HepG2 (cell line): ENCODE results near the gene KIFC1. TPM values are rescaled to one million over a fixed set of nuclear protein-coding genes. Genes with fewer than 3 reads are reported as not detected.

Experiments used
- BRCA1 ChIP-seq: sonication (generic); formaldehyde crosslinking; IDR thresholded peaks from 2 replicates; pipeline ENCODE4 v1.4.0; 2020; ENCODE audit warnings: missing genetic modification reagents
- FOSL2 ChIP-seq: sonication (generic); formaldehyde crosslinking; IDR thresholded peaks from 2 replicates; pipeline ENCODE4 v1.4.0; 2020; ENCODE audit warnings: missing genetic modification reagents
- GABPB1 ChIP-seq: IDR thresholded peaks from 2 replicates; pipeline ENCODE4 v1.6.1; 2016; ENCODE audit warnings: mild to moderate bottlenecking, missing genetic modification reagents, moderate library complexity, missing compliant biosample characterization
- HDAC2 ChIP-seq: sonication (generic); formaldehyde crosslinking; IDR thresholded peaks from 2 replicates; pipeline ENCODE4 v1.4.0; 2020; ENCODE audit warnings: missing genetic modification reagents
- HNRNPH1 ChIP-seq: fragments of 200-400 bp; formaldehyde crosslinking; optimal IDR thresholded peaks from 2 replicates; pipeline ENCODE3; 2017; ENCODE audit warnings: mild to moderate bottlenecking, low read depth, low read length
- HOXD1 ChIP-seq: sonication (generic); formaldehyde crosslinking; IDR thresholded peaks from 2 replicates; pipeline ENCODE4 v1.5.0; 2020; ENCODE audit warnings: missing genetic modification reagents
- MIXL1 ChIP-seq: IDR thresholded peaks from 2 replicates; pipeline ENCODE4 v1.6.1; 2016
- PPARG ChIP-seq: conservative IDR thresholded peaks from 2 replicates; pipeline ENCODE4 v1.6.1; 2016; ENCODE audit warnings: missing biosample characterization, missing genetic modification reagents
- RERE ChIP-seq: IDR thresholded peaks from 2 replicates; pipeline ENCODE4 v1.6.1; 2016; ENCODE audit warnings: low read depth, missing genetic modification reagents, missing compliant biosample characterization
- RXRA ChIP-seq: sonication (generic); formaldehyde crosslinking; IDR thresholded peaks from 2 replicates; pipeline ENCODE4 v1.5.1; 2020; ENCODE audit warnings: missing genetic modification reagents
- THRA ChIP-seq: sonication (generic); formaldehyde crosslinking; IDR thresholded peaks from 2 replicates; pipeline ENCODE4 v1.4.0; 2020; ENCODE audit warnings: missing genetic modification reagents, borderline replicate concordance
- TRIM24 ChIP-seq: sonication (generic); formaldehyde crosslinking; IDR thresholded peaks from 2 replicates; pipeline ENCODE4 v1.8.0; 2022; ENCODE audit warnings: mild to moderate bottlenecking, missing genetic modification reagents
- ZBTB39 ChIP-seq: sonication (generic); formaldehyde crosslinking; IDR thresholded peaks from 2 replicates; pipeline ENCODE4 v1.5.0; 2020; ENCODE audit warnings: missing genetic modification reagents
- ZFP90 ChIP-seq: sonication (generic); formaldehyde crosslinking; IDR thresholded peaks from 2 replicates; pipeline ENCODE4 v1.8.0; 2022; ENCODE audit warnings: missing genetic modification reagents, mild to moderate bottlenecking, inconsistent platforms, borderline replicate concordance
- ZIK1 ChIP-seq: sonication (generic); formaldehyde crosslinking; IDR thresholded peaks from 2 replicates; pipeline ENCODE4 v1.5.0; 2020; ENCODE audit warnings: mild to moderate bottlenecking, low read depth, missing genetic modification reagents, borderline replicate concordance
- ZMYM3 ChIP-seq: sonication (generic); formaldehyde crosslinking; IDR thresholded peaks from 2 replicates; pipeline ENCODE4 v1.5.1; 2020; ENCODE audit warnings: mild to moderate bottlenecking, missing genetic modification reagents
- ZNF333 ChIP-seq: sonication (generic); formaldehyde crosslinking; IDR thresholded peaks from 2 replicates; pipeline ENCODE4 v1.4.0; 2020; ENCODE audit warnings: mild to moderate bottlenecking, missing genetic modification reagents, borderline replicate concordance
- ZNF354B ChIP-seq: sonication (generic); formaldehyde crosslinking; IDR thresholded peaks from 2 replicates; pipeline ENCODE4 v1.8.0; 2022; ENCODE audit warnings: mild to moderate bottlenecking, missing genetic modification reagents
- ZNF644 ChIP-seq: IDR thresholded peaks from 2 replicates; pipeline ENCODE4 v1.6.1; 2016; ENCODE audit warnings: low read depth
- polyA plus RNA-seq, 8 experiments: library from polyadenylated mRNA; depleted of rRNA in 3 of 8; stranded (reverse) in 7 of 8; unstranded in 1 of 8; fragments of >200 nt; fragmentation: Illumina TruSeq in 4 of 8; extraction: Trizol in 4 of 8; gene quantifications; 2 replicates each; pipeline versions ENCODE4 v1.2.1 to v1.2.3, GENCODE V29; 2011 to 2016; ENCODE audit warnings: low read depth in 4 of 8, missing spikeins in 1 of 8, mixed read lengths in 1 of 8; ENCODE audit not compliant: insufficient read depth in 1 of 8
- total RNA-seq, 5 experiments: library from RNA; depleted of rRNA; stranded (reverse); fragments of >200 nt; fragmentation: Illumina TruSeq; extraction: Trizol; gene quantifications; 2 replicates each; pipeline ENCODE4 v1.2.3, GENCODE V29; 2016; ENCODE audit warnings: low read depth in 1 of 5
- TF ChIP-seq, protein P1 (sequence below): sonication (generic); formaldehyde crosslinking; IDR thresholded peaks from 2 replicates; pipeline ENCODE4 v1.4.0; 2020; ENCODE audit warnings: mild to moderate bottlenecking, missing genetic modification reagents

Gene KIFC1
- total and polyA plus RNA-seq, 2 of the 13 experiments (the other 11 are each of a cell fraction or from before 2014, with no cell fraction given): 25.0 to 45.5 TPM

- TF ChIP-seq ZIK1 (CRISPR knock-in tag): peak; percentile 68; the same call in 1 of the 2 replicates
- 0 out of 2 replicates have a peak, but pooled peaks have one; percentile 10 for TF ChIP-seq ZNF333
- TF ChIP-seq GABPB1 (CRISPR knock-in tag): peak; percentile 98
- peak; percentile 75; the same call in 1 of the 2 replicates for TF ChIP-seq ZNF644 (CRISPR knock-in tag)
- TF ChIP-seq ZNF354B (CRISPR knock-in tag): no peak; the same call in 1 of the 2 replicates
- TF ChIP-seq TRIM24: no peak
- TF ChIP-seq RERE: 0 out of 2 replicates have a peak, but pooled peaks have one; percentile 16
- peak; percentile 60; the same call in 1 of the 2 replicates for TF ChIP-seq ZMYM3
- TF ChIP-seq MIXL1 (CRISPR knock-in tag): peak; percentile 92
- TF ChIP-seq HOXD1 (CRISPR knock-in tag): peak; percentile 13; the same call in 1 of the 2 replicates
- peak; percentile 88; the same call in 1 of the 2 replicates for TF ChIP-seq ZBTB39
- TF ChIP-seq, protein P1, sequence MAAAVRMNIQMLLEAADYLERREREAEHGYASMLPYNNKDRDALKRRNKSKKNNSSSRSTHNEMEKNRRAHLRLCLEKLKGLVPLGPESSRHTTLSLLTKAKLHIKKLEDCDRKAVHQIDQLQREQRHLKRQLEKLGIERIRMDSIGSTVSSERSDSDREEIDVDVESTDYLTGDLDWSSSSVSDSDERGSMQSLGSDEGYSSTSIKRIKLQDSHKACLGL (CRISPR knock-in tag): peak; percentile 77; the same call in 1 of the 2 replicates
- no peak for TF ChIP-seq HNRNPH1
- peak; percentile 77 for TF ChIP-seq HDAC2 (CRISPR knock-in tag)
- TF ChIP-seq FOSL2 (CRISPR knock-in tag): peak; percentile 67; the same call in 1 of the 2 replicates
- TF ChIP-seq BRCA1 (CRISPR knock-in tag): peak; percentile 72; the same call in 1 of the 2 replicates
- peak; percentile 43 for TF ChIP-seq THRA (CRISPR knock-in tag)
- peak; percentile 59; the same call in 1 of the 2 replicates for TF ChIP-seq PPARG (CRISPR knock-in tag)
- peak; percentile 81 for TF ChIP-seq RXRA
- peak; percentile 82; the same call in 1 of the 2 replicates for TF ChIP-seq ZFP90 (CRISPR knock-in tag)
Measured at GRCh38 chr6:33391278-33391921, at the start of gene KIFC1 (continued).
